Breast epithelium (tissue), 4 donors: ENCODE data around the gene OBP2B. TPM values are rescaled to one million over a fixed set of nuclear protein-coding genes. Genes with fewer than 3 reads are reported as not detected.
A peak's percentile ranks its signal among the peaks of the same experiment; 100 is the strongest.

Experiments used
- DNase-seq, 2 donors: peaks; one replicate each; pipeline ENCODE4 v3.0.0-alpha.2; 2019; ENCODE audit warnings: low spot score in 2 of 2
- H3K27ac ChIP-seq, 2 donors: fragments of 200-600 bp; sonication (generic) in 1 of 2; one replicate each; pipeline ENCODE4 v1.5.1; 2016 to 2019; ENCODE audit warnings: mild to moderate bottlenecking in 1 of 2
- H3K27me3 ChIP-seq, 2 donors: fragments of 200-600 bp; sonication (generic) in 1 of 2; one replicate each; pipeline versions ENCODE4 v1.5.1 to v1.6.0; 2017 to 2019; ENCODE audit warnings: control low read depth in 1 of 2, mild to moderate bottlenecking in 1 of 2
- H3K36me3 ChIP-seq: fragments of 200-600 bp; one replicate; pipeline ENCODE4 v1.5.1; 2019
- H3K4me1 ChIP-seq, 2 donors: fragments of 200-600 bp; sonication (generic); one replicate each; pipeline ENCODE4 v1.5.1; 2016 to 2019; ENCODE audit warnings: control low read depth in 1 of 2
- H3K4me3 ChIP-seq, 3 donors: fragments of 200-600 bp; sonication (generic); 1 replicate in 2 of 3; 2 replicates in 1 of 3; pipeline ENCODE4 v1.5.1; 2016 to 2019; ENCODE audit warnings: mild to moderate bottlenecking in 3 of 3, moderate library complexity in 2 of 3
- H3K9me3 ChIP-seq, 2 donors: fragments of 200-600 bp; sonication (generic) in 1 of 2; one replicate each; pipeline ENCODE4 v1.5.1; 2016 to 2019; ENCODE audit warnings: control low read depth in 1 of 2
- CTCF ChIP-seq, 3 donors: fragments of 450-650 bp; IDR thresholded peaks; one replicate each; pipeline ENCODE4 v1.5.1; 2016 to 2017; ENCODE audit warnings: antibody characterized with exemption in 3 of 3, mild to moderate bottlenecking in 3 of 3, moderate library complexity in 3 of 3
- POLR2A ChIP-seq: fragments of 450-650 bp; IDR thresholded peaks from one replicate; pipeline ENCODE4 v1.6.1; 2016; ENCODE audit warnings: antibody characterized with exemption, mild to moderate bottlenecking, moderate library complexity
- POLR2AphosphoS5 ChIP-seq, 3 donors: sonication (generic); formaldehyde crosslinking; IDR thresholded peaks; one replicate each; pipeline ENCODE4 v1.6.1; 2017; ENCODE audit warnings: antibody characterized with exemption in 3 of 3
- intact Hi-C: fragments of 100-400 bp; cut with DNase I; formaldehyde crosslinking; loops from one replicate; pipeline ENCODE4 v1.15.1; 2023; ENCODE audit warnings: low total_unique reads
- total RNA-seq, 3 donors: library from RNA; depleted of rRNA; stranded (reverse); fragments of >200 nt; gene quantifications; one replicate each; pipeline ENCODE4 v1.1.0, GENCODE V29; 2016

The OBP2B gene
- total RNA-seq, 3 donors from 2014 or later = 0.88 to 0.98 TPM; not detected in 1

- Histone ChIP-seq H3K4me3 (peak overlapping the region; percentile 74 to 92 (median 76)), H3K9me3 (no peaks in the 10 kb centered on the region), H3K27me3 (no peaks in the 10 kb centered on the region), H3K27ac (peak overlapping the region; percentile 55 to 80), H3K36me3 (no peaks in the 10 kb centered on the region), H3K4me1 (peaks cover 0 to 6% of the 10 kb centered on the region in 2 donors)
- intact Hi-C loops = no loop called here
- no peak for TF ChIP-seq POLR2AphosphoS5 (IDR thresholded peaks at IDR 0.05)
- no peak for TF ChIP-seq CTCF (IDR thresholded peaks at IDR 0.05)
- TF ChIP-seq POLR2A = no peak
- DNase-seq = no peak
Observed at GRCh38 chr9:133162861-133163503, 46.1 kb downstream of the OBP2B start.

- TF ChIP-seq POLR2AphosphoS5 (IDR thresholded peaks at IDR 0.05) = no peak
- no peak for TF ChIP-seq CTCF (IDR thresholded peaks at IDR 0.05)
- TF ChIP-seq POLR2A = no peak
- no peaks in the 10 kb centered on the region for H3K36me3 ChIP-seq
- H3K9me3 ChIP-seq = no peaks in the 10 kb centered on the region
- no peak overlapping the region for H3K27ac ChIP-seq
- no peaks in the 10 kb centered on the region for H3K27me3 ChIP-seq
- DNase-seq = no peak
- peaks cover 0 to 6% of the 10 kb centered on the region in 2 donors for H3K4me1 ChIP-seq
- intact Hi-C loops = no loop called here
- H3K4me3 ChIP-seq = no peak overlapping the region
Observed at GRCh38 chr9:133161547-133161950, 47.5 kb downstream of the OBP2B start.

GRCh38 chr9:133160742-133161546, 48.1 kb downstream of the OBP2B start:
- Histone ChIP-seq H3K27me3 (no peaks in the 10 kb centered on the region), H3K27ac (peak overlapping the region; percentile 52 to 57), H3K9me3 (no peaks in the 10 kb centered on the region), H3K4me1 (peaks cover 0 to 6% of the 10 kb centered on the region in 2 donors), H3K36me3 (no peaks in the 10 kb centered on the region), H3K4me3 (no peak overlapping the region)
- intact Hi-C loops = no loop called here
- peak in 1 of 2 donors; percentile 64 for DNase-seq
- peak; percentile 54 to 63 (median 55) for TF ChIP-seq POLR2AphosphoS5 (IDR thresholded peaks at IDR 0.05)
- TF ChIP-seq POLR2A = no peak
- peak; percentile 75 to 84 (median 76) for TF ChIP-seq CTCF (IDR thresholded peaks at IDR 0.05)

- Histone ChIP-seq H3K36me3 (no peaks in the 10 kb centered on the region), H3K27ac (no peak overlapping the region), H3K4me3 (no peak overlapping the region), H3K27me3 (no peaks in the 10 kb centered on the region), H3K9me3 (no peaks in the 10 kb centered on the region), H3K4me1 (peaks cover 0 to 6% of the 10 kb centered on the region in 2 donors)
- intact Hi-C loops = loop anchor here (5.0 kb wide), 1 partner anchor 819 kb away; no protein-coding TSS in a partner anchor
- TF ChIP-seq POLR2A = no peak
- no peak for TF ChIP-seq POLR2AphosphoS5 (IDR thresholded peaks at IDR 0.05)
- TF ChIP-seq CTCF (IDR thresholded peaks at IDR 0.05) = no peak
- DNase-seq = no peak
Observed at GRCh38 chr9:133158695-133159094, 50.4 kb downstream of the OBP2B start.

Other genes starting within 250 kb of the OBP2B start
- gene GFI1B, start 230.6 kb downstream of the OBP2B start, total RNA-seq = not detected
- 10 to 100 TPM; 43.8 to 74.4 (median 68.2) TPM for gene GTF3C5, start 178.3 kb downstream of the OBP2B start, total RNA-seq
- under 1 TPM; 0.29 to 0.98 (median 0.32) TPM for gene CEL, start 147.3 kb downstream of the OBP2B start, total RNA-seq
- 10 to 100 TPM; 52.0 to 94.1 (median 79.3) TPM for gene RALGDS, start 88.0 kb downstream of the OBP2B start, total RNA-seq
- 10 to 100 TPM; 14.8 to 21.3 (median 15.0) TPM for gene GBGT1, start 45.3 kb downstream of the OBP2B start, total RNA-seq
- 1 to 10 TPM; 1.1 to 3.9 (median 2.8) TPM for gene ABO, start 66.0 kb upstream of the OBP2B start, total RNA-seq
- gene SURF6, start 126.9 kb upstream of the OBP2B start, total RNA-seq = 10 to 100 TPM; 12.8 to 29.0 (median 23.3) TPM
- 10 to 100 TPM; 19.2 to 32.2 (median 31.1) TPM for gene MED22, start 138.9 kb upstream of the OBP2B start, total RNA-seq
- 1,000 to 10,000 TPM; 2,020 to 2,813 (median 2,212) TPM for gene RPL7A, start 139.0 kb upstream of the OBP2B start, total RNA-seq
- gene SURF1, start 147.2 kb upstream of the OBP2B start, total RNA-seq = 10 to 100 TPM; 45.9 to 61.4 (median 46.8) TPM
- 10 to 100 TPM; 16.7 to 25.9 (median 25.2) TPM for gene SURF2, start 147.3 kb upstream of the OBP2B start, total RNA-seq
- gene SURF4, start 166.8 kb upstream of the OBP2B start, total RNA-seq = 100 to 1,000 TPM; 109 to 164 (median 133) TPM
- 1 to 10 TPM in 1 of 3 donors, under 1 TPM in 2; 0.59 to 3.9 (median 0.96) TPM for gene STKLD1, start 167.1 kb upstream of the OBP2B start, total RNA-seq
- gene REXO4, start 208.8 kb upstream of the OBP2B start, total RNA-seq = 10 to 100 TPM; 14.2 to 20.5 (median 18.7) TPM
- 1 to 10 TPM in 1 of 3 donors, under 1 TPM in 2; 0.88 to 2.9 (median 0.96) TPM for gene ADAMTS13, start 213.1 kb upstream of the OBP2B start, total RNA-seq